IPS DF 4.7 (cell line): Measurements from ENCODE around the gene RAB26.

Source experiments
- DNase-seq: peaks from one replicate; pipeline ENCODE4 v3.0.0-alpha.2; 2013; ENCODE audit warnings: low spot score; ENCODE audit errors: extremely low read depth

Gene RAB26

GRCh38 chr16:2178321-2179106 is 30.1 kb downstream of the RAB26 start:
- no peak for DNase-seq

- no peak for DNase-seq
Observed at GRCh38 chr16:2179107-2179501, 30.7 kb downstream of the RAB26 start.

GRCh38 chr16:2179576-2179975 is 31.2 kb downstream of the RAB26 start:
- no peak for DNase-seq

- no peak for DNase-seq
Observed at GRCh38 chr16:2180461-2180860, 32.0 kb downstream of the RAB26 start.

GRCh38 chr16:2180962-2181923 is 32.8 kb downstream of the RAB26 start:
- no peak for DNase-seq

GRCh38 chr16:2181952-2182351 is 33.5 kb downstream of the RAB26 start:
- DNase-seq: no peak

GRCh38 chr16:2183671-2184070 is 35.2 kb downstream of the RAB26 start:
- DNase-seq: no peak

GRCh38 chr16:2184346-2184745 is 35.9 kb downstream of the RAB26 start:
- DNase-seq: no peak

GRCh38 chr16:2184962-2185361 is 36.5 kb downstream of the RAB26 start:
- no peak for DNase-seq

- DNase-seq: no peak
Observed at GRCh38 chr16:2186064-2186463, 37.6 kb downstream of the RAB26 start.

GRCh38 chr16:2186505-2186904 is 38.1 kb downstream of the RAB26 start:
- no peak for DNase-seq

- DNase-seq: no peak
Observed at GRCh38 chr16:2187212-2187611, 38.8 kb downstream of the RAB26 start.

GRCh38 chr16:2188395-2188794 is 40.0 kb downstream of the RAB26 start:
- no peak for DNase-seq

GRCh38 chr16:2189252-2189893 is 40.9 kb downstream of the RAB26 start:
- no peak for DNase-seq

GRCh38 chr16:2190002-2190658 is 41.7 kb downstream of the RAB26 start:
- no peak for DNase-seq

GRCh38 chr16:2190659-2191445 is 42.4 kb downstream of the RAB26 start:
- no peak for DNase-seq

- no peak for DNase-seq
Observed at GRCh38 chr16:2191446-2191706, 43.0 kb downstream of the RAB26 start.

- DNase-seq: no peak
Observed at GRCh38 chr16:2194166-2194834, 45.9 kb downstream of the RAB26 start.

GRCh38 chr16:2194852-2195321 is 46.5 kb downstream of the RAB26 start:
- no peak for DNase-seq
